Measurements from ENCODE around the gene FAM53B. TPM values are rescaled to one million over a fixed set of nuclear protein-coding genes. Genes with fewer than 3 reads are reported as not detected.
"Not testable (repeated sequence)": the region's sequence is repeated elsewhere in the genome, so short reads cannot be mapped to it uniquely, and the experiment has no call there.

Gene FAM53B
- total RNA-seq, 1 experiment from 2014 or later = 11.2 TPM

DNA sequence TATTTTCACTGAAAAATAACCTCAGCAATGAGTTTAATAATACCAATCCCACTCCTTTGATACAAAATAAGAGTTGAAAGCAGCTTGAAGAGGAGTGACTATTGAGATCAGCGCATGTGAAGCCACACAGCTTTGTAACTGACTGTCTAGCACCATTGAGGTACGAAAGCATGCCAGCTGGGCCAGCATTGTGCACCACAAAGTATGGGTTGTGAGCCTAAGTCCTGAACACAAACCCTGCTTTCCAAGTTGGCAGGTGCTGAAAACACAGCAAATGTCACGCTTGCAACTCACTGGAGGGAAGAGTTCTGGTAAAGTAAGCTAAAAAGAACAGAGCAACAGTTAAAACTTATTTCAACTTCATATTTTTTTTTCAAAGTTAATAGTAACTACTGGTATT, 4.0 kb upstream of the FAM53B start:
- H3K36me3 Mint-ChIP-seq (ENCODE audit: insufficient read depth, unreplicated experiment) = peaks cover 7% of the 10 kb centered on the region
- no peaks in the 10 kb centered on the region for H3K4me1 Mint-ChIP-seq (ENCODE audit: low read depth, unreplicated experiment)
- TF ChIP-seq, protein P1, sequence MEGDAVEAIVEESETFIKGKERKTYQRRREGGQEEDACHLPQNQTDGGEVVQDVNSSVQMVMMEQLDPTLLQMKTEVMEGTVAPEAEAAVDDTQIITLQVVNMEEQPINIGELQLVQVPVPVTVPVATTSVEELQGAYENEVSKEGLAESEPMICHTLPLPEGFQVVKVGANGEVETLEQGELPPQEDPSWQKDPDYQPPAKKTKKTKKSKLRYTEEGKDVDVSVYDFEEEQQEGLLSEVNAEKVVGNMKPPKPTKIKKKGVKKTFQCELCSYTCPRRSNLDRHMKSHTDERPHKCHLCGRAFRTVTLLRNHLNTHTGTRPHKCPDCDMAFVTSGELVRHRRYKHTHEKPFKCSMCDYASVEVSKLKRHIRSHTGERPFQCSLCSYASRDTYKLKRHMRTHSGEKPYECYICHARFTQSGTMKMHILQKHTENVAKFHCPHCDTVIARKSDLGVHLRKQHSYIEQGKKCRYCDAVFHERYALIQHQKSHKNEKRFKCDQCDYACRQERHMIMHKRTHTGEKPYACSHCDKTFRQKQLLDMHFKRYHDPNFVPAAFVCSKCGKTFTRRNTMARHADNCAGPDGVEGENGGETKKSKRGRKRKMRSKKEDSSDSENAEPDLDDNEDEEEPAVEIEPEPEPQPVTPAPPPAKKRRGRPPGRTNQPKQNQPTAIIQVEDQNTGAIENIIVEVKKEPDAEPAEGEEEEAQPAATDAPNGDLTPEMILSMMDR (IDR thresholded peaks at IDR 0.05; ENCODE audit: unreplicated experiment) = no peak
- no peak overlapping the region for H3K27ac Mint-ChIP-seq (ENCODE audit: unreplicated experiment)
- H3K4me3 Mint-ChIP-seq (ENCODE audit: low read depth, unreplicated experiment) = no peak overlapping the region
- intact Hi-C loops (cut with micrococcal nuclease; ENCODE audit: unreplicated experiment) = loop anchor here (10.0 kb wide), 1 partner anchor 133 kb away; no protein-coding TSS in a partner anchor
- H3K27me3 Mint-ChIP-seq (ENCODE audit: unreplicated experiment) = no peaks in the 10 kb centered on the region
- no peaks in the 10 kb centered on the region for H3K9me3 Mint-ChIP-seq (ENCODE audit: low read depth, unreplicated experiment)
- BruUV-seq (replicated peaks) = no TSS peak
- CTCF ChIA-PET = no interaction called here
- DNase-seq = no peak

- intact Hi-C loops (cut with micrococcal nuclease; ENCODE audit: unreplicated experiment) = loop anchor here (10.0 kb wide), 1 partner anchor 133 kb away; no protein-coding TSS in a partner anchor
- Mint-ChIP-seq H3K27me3 (ENCODE audit: unreplicated experiment) (no peaks in the 10 kb centered on the region), H3K36me3 (ENCODE audit: insufficient read depth, unreplicated experiment) (peaks cover 11% of the 10 kb centered on the region), H3K27ac (ENCODE audit: unreplicated experiment) (no peak overlapping the region), H3K9me3 (ENCODE audit: low read depth, unreplicated experiment) (no peaks in the 10 kb centered on the region), H3K4me3 (ENCODE audit: low read depth, unreplicated experiment) (no peak overlapping the region), H3K4me1 (ENCODE audit: low read depth, unreplicated experiment) (no peaks in the 10 kb centered on the region)
- DNase-seq = no peak
- CTCF ChIA-PET = no interaction called here
- TF ChIP-seq, protein P1 (IDR thresholded peaks at IDR 0.05; ENCODE audit: unreplicated experiment) = no peak
- BruUV-seq (replicated peaks) = no TSS peak
Observed at GRCh38 chr10:124747745-124748144, 3.6 kb upstream of the FAM53B start.

GRCh38 chr10:124746992-124747391, 2.8 kb upstream of the FAM53B start:
- Mint-ChIP-seq H3K36me3 (ENCODE audit: insufficient read depth, unreplicated experiment) (peaks cover 15% of the 10 kb centered on the region), H3K4me3 (ENCODE audit: low read depth, unreplicated experiment) (no peak overlapping the region), H3K27ac (ENCODE audit: unreplicated experiment) (no peak overlapping the region), H3K27me3 (ENCODE audit: unreplicated experiment) (no peaks in the 10 kb centered on the region), H3K4me1 (ENCODE audit: low read depth, unreplicated experiment) (no peaks in the 10 kb centered on the region), H3K9me3 (ENCODE audit: low read depth, unreplicated experiment) (no peaks in the 10 kb centered on the region)
- BruUV-seq (replicated peaks) = no TSS peak
- intact Hi-C loops (cut with micrococcal nuclease; ENCODE audit: unreplicated experiment) = loop anchor here (10.0 kb wide), 1 partner anchor 132 kb away; no protein-coding TSS in a partner anchor
- CTCF ChIA-PET = interaction anchor here (0.6 kb wide), 1 partner anchor 34 kb away, joined by 3 read pairs; no protein-coding TSS in a partner anchor
- no peak for DNase-seq
- TF ChIP-seq, protein P1 (IDR thresholded peaks at IDR 0.05; ENCODE audit: unreplicated experiment) = no peak

- intact Hi-C loops (cut with micrococcal nuclease; ENCODE audit: unreplicated experiment) = loop anchor here (10.0 kb wide), 1 partner anchor 132 kb away; no protein-coding TSS in a partner anchor
- not testable (repeated sequence) for H3K9me3 Mint-ChIP-seq (ENCODE audit: low read depth, unreplicated experiment); H3K27me3 Mint-ChIP-seq (ENCODE audit: unreplicated experiment); H3K4me1 Mint-ChIP-seq (ENCODE audit: low read depth, unreplicated experiment); DNase-seq; H3K27ac Mint-ChIP-seq (ENCODE audit: unreplicated experiment); H3K4me3 Mint-ChIP-seq (ENCODE audit: low read depth, unreplicated experiment); BruUV-seq (replicated peaks)
- CTCF ChIA-PET = interaction anchor here (0.6 kb wide), 1 partner anchor 35 kb away, joined by 3 read pairs; no protein-coding TSS in a partner anchor
- H3K36me3 Mint-ChIP-seq (ENCODE audit: insufficient read depth, unreplicated experiment) = peaks cover 15% of the 10 kb centered on the region
Observed at GRCh38 chr10:124746447-124746846, 2.3 kb upstream of the FAM53B start.

DNA sequence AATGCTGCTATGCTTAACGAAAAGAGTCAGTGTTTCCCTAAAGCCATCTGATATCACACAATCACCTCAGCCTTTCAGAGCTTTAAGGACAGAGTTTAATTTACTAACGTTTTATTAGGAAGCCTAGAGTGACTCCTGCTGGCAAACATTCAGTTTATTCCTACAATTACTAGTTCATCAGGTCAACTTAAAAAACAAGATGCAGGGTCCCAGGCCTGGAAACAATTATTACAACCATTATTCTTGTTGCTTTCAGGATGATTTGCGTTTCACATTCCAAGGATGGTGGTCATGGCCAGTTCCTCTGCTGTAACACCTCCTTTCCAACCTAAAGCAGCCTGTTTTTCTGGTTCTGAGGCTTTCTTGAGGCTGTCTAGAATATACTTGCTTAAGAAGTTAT, 1.5 kb upstream of the FAM53B start:
- no peak for DNase-seq
- TF ChIP-seq, protein P1 (IDR thresholded peaks at IDR 0.05; ENCODE audit: unreplicated experiment) = no peak
- no peaks in the 10 kb centered on the region for H3K27me3 Mint-ChIP-seq (ENCODE audit: unreplicated experiment)
- H3K27ac Mint-ChIP-seq (ENCODE audit: unreplicated experiment) = no peak overlapping the region
- H3K4me1 Mint-ChIP-seq (ENCODE audit: low read depth, unreplicated experiment) = peaks cover 11% of the 10 kb centered on the region
- H3K9me3 Mint-ChIP-seq (ENCODE audit: low read depth, unreplicated experiment) = no peaks in the 10 kb centered on the region
- CTCF ChIA-PET = interaction anchor here (1.0 to 1.4 kb wide), 3 partner anchors 204 to 215 kb away, joined by 4 to 9 read pairs (median 6); no protein-coding TSS in a partner anchor
- peaks cover 15% of the 10 kb centered on the region for H3K36me3 Mint-ChIP-seq (ENCODE audit: insufficient read depth, unreplicated experiment)
- BruUV-seq (replicated peaks) = no TSS peak
- intact Hi-C loops (cut with micrococcal nuclease; ENCODE audit: unreplicated experiment) = loop anchor here (10.0 kb wide), 1 partner anchor 131 kb away; no protein-coding TSS in a partner anchor
- no peak overlapping the region for H3K4me3 Mint-ChIP-seq (ENCODE audit: low read depth, unreplicated experiment)

All from Calu3 (cell line).